ENCODE results near the gene SLC16A10.

The SLC16A10 gene

GRCh38 chr6:111276736-111277135 lies 189.4 kb downstream of the SLC16A10 start:
- no peak for DNase-seq
- TF ChIP-seq POLR2A (IDR thresholded peaks at IDR 0.05; ENCODE audit: low read length) = no peak
- no peak for TF ChIP-seq GATA1 (IDR thresholded peaks at IDR 0.05; ENCODE audit: low read depth, low read length)

DNA sequence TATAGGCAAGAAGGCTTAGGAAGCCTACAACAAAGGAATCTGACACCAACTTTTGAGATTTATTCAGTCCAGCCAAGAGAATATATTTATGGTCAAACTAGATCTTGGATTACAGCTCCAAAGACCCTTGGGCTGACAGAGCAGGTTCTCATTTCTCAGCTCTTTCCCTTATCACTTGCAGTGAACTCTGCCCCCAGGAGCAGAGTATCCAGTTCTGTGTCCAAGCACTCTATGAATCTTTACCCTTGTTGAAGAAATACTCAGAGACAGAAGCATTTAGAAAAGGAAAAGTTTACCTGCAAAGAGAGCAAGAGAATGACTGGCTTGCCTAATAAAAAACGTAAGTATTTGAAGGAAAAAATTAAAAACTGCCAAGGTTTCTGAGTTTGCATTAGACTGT lies 190.5 kb downstream of the SLC16A10 start:
- no peak for DNase-seq
- no peak for TF ChIP-seq POLR2A (IDR thresholded peaks at IDR 0.05; ENCODE audit: low read length)
- TF ChIP-seq GATA1 (IDR thresholded peaks at IDR 0.05; ENCODE audit: low read depth, low read length) = no peak

GRCh38 chr6:111278731-111279130 lies 191.4 kb downstream of the SLC16A10 start:
- TF ChIP-seq POLR2A (IDR thresholded peaks at IDR 0.05; ENCODE audit: low read length) (no peak), GATA1 (IDR thresholded peaks at IDR 0.05; ENCODE audit: low read depth, low read length) (no peak)

GRCh38 chr6:111280445-111280955 lies 193.2 kb downstream of the SLC16A10 start:
- TF ChIP-seq GATA1 (IDR thresholded peaks at IDR 0.05; ENCODE audit: low read depth, low read length) (no peak), POLR2A (IDR thresholded peaks at IDR 0.05; ENCODE audit: low read length) (no peak)
- no peak for DNase-seq

More at GRCh38 chr6:111278731-111279130, 191.4 kb downstream of the SLC16A10 start:
- DNase-seq = no peak
